Liver (tissue), 9 donors: ENCODE results near the gene CHRNA4. TPM values are rescaled to one million over a fixed set of nuclear protein-coding genes. Genes with fewer than 3 reads are reported as not detected.

Source experiments
- DNase-seq: peaks from one replicate; pipeline ENCODE4 v3.0.0-alpha.2; 2017; ENCODE audit warnings: low spot score
- H3K27ac ChIP-seq, 2 donors: one replicate each; pipeline ENCODE4 v1.7.0; 2013; ENCODE audit warnings: inconsistent platforms in 2 of 2, low read length in 2 of 2, control low read depth in 1 of 2, low read depth in 1 of 2, mild to moderate bottlenecking in 1 of 2
- H3K27me3 ChIP-seq, 4 donors: one replicate each; pipeline versions ENCODE4 v1.6.1 to v1.7.0; 2013; ENCODE audit warnings: low read length in 3 of 4, inconsistent platforms in 1 of 4, mild to moderate bottlenecking in 1 of 4, moderate library complexity in 1 of 4; ENCODE audit not compliant: control insufficient read depth in 4 of 4, insufficient read depth in 4 of 4
- H3K36me3 ChIP-seq, 4 donors: one replicate each; pipeline versions ENCODE4 v1.6.1 to v1.7.0; 2013; ENCODE audit warnings: low read length in 3 of 4, mild to moderate bottlenecking in 3 of 4, low read depth in 1 of 4, moderate library complexity in 1 of 4; ENCODE audit not compliant: control insufficient read depth in 4 of 4, insufficient read depth in 3 of 4
- H3K4me1 ChIP-seq, 4 donors: one replicate each; pipeline versions ENCODE4 v1.6.1 to v1.7.0; 2013; ENCODE audit warnings: low read length in 3 of 4, mild to moderate bottlenecking in 3 of 4, moderate library complexity in 1 of 4; ENCODE audit not compliant: control insufficient read depth in 4 of 4, insufficient read depth in 4 of 4
- H3K4me3 ChIP-seq, 3 donors: one replicate each; pipeline versions ENCODE4 v1.6.1 to v1.7.0; 2013; ENCODE audit warnings: low read length in 3 of 3, control low read depth in 1 of 3, low read depth in 1 of 3, mild to moderate bottlenecking in 1 of 3
- H3K9ac ChIP-seq, 2 donors: one replicate each; pipeline ENCODE4 v1.7.0; 2013; ENCODE audit warnings: low read length in 2 of 2, mild to moderate bottlenecking in 2 of 2, moderate library complexity in 2 of 2, control low read depth in 1 of 2, low read depth in 1 of 2
- H3K9me3 ChIP-seq, 4 donors: one replicate each; pipeline versions ENCODE4 v1.6.1 to v1.7.0; 2013; ENCODE audit warnings: low read length in 3 of 4; ENCODE audit not compliant: control insufficient read depth in 4 of 4
- ATF3 ChIP-seq: IDR thresholded peaks from 2 replicates; pipeline ENCODE4 v1.6.1; 2016; ENCODE audit warnings: antibody characterized with exemption
- CTCF ChIP-seq: fragments of 150-350 bp; IDR thresholded peaks from 2 replicates; pipeline ENCODE4 v1.5.1; 2017; ENCODE audit warnings: improper control_type of control experiment, low read depth, low read length; ENCODE audit not compliant: missing input control
- EGR1 ChIP-seq, 2 donors: IDR thresholded peaks; 2 replicates each; pipeline ENCODE4 v1.6.1; 2016 to 2018; ENCODE audit warnings: antibody characterized with exemption in 2 of 2, low read depth in 2 of 2
- FOXA1 ChIP-seq: IDR thresholded peaks from 2 replicates; pipeline ENCODE4 v1.6.1; 2016; ENCODE audit warnings: antibody characterized with exemption
- FOXA2 ChIP-seq: IDR thresholded peaks from 2 replicates; pipeline ENCODE4 v1.6.1; 2016; ENCODE audit warnings: antibody characterized with exemption
- GABPA ChIP-seq, 2 donors: IDR thresholded peaks in 1 of 2; conservative IDR thresholded peaks in 1 of 2; 2 replicates each; pipeline ENCODE4 v1.6.1; 2016; ENCODE audit warnings: antibody characterized with exemption in 2 of 2, mild to moderate bottlenecking in 1 of 2, moderate library complexity in 1 of 2
- HNF4A ChIP-seq, 2 donors: conservative IDR thresholded peaks; 2 replicates each; pipeline ENCODE4 v1.6.1; 2016; ENCODE audit warnings: antibody characterized with exemption in 2 of 2, mild to moderate bottlenecking in 2 of 2
- HNF4G ChIP-seq: IDR thresholded peaks from 2 replicates; pipeline ENCODE4 v1.6.1; 2016; ENCODE audit warnings: antibody characterized with exemption
- JUND ChIP-seq, 2 donors: IDR thresholded peaks; 2 replicates each; pipeline ENCODE4 v1.6.1; 2016; ENCODE audit warnings: antibody characterized with exemption in 2 of 2
- MAX ChIP-seq: IDR thresholded peaks from 2 replicates; pipeline ENCODE4 v1.6.1; 2016; ENCODE audit warnings: antibody characterized with exemption
- NR2F2 ChIP-seq: IDR thresholded peaks from 2 replicates; pipeline ENCODE4 v1.6.1; 2016; ENCODE audit warnings: antibody characterized with exemption
- RAD21 ChIP-seq, 2 donors: IDR thresholded peaks; 2 replicates each; pipeline ENCODE4 v1.6.1; 2016; ENCODE audit warnings: antibody characterized with exemption in 2 of 2, mild to moderate bottlenecking in 2 of 2
- REST ChIP-seq: IDR thresholded peaks from 2 replicates; pipeline ENCODE4 v1.6.1; 2016; ENCODE audit warnings: antibody characterized with exemption, mild to moderate bottlenecking
- RXRA ChIP-seq, 2 donors: IDR thresholded peaks; 2 replicates each; pipeline ENCODE4 v1.6.1; 2017 to 2018; ENCODE audit warnings: antibody characterized with exemption in 2 of 2, mild to moderate bottlenecking in 1 of 2
- SP1 ChIP-seq: IDR thresholded peaks from 2 replicates; pipeline ENCODE4 v1.6.1; 2018; ENCODE audit warnings: antibody characterized with exemption, mild to moderate bottlenecking
- TAF1 ChIP-seq: conservative IDR thresholded peaks from 2 replicates; pipeline ENCODE4 v1.6.1; 2016; ENCODE audit warnings: antibody characterized with exemption, mild to moderate bottlenecking
- YY1 ChIP-seq: IDR thresholded peaks from 2 replicates; pipeline ENCODE4 v1.6.1; 2016; ENCODE audit warnings: antibody characterized with exemption, mild to moderate bottlenecking
- ZBTB33 ChIP-seq: IDR thresholded peaks from 2 replicates; pipeline ENCODE4 v1.6.1; 2016; ENCODE audit warnings: antibody characterized with exemption
- WGBS: extraction: QIAGEN DNeasy Blood & Tissue Kit; methylation state at CpG from one replicate; pipeline ENCODE4 v1.1.7; 2013; 5-methylcytosine and 5-hydroxymethylcytosine counted together
- polyA plus RNA-seq, 2 donors: library from polyadenylated mRNA; stranded (reverse) in 1 of 2; unstranded in 1 of 2; fragments of 200-250 nt in 1 of 2; fragments of >200 nt in 1 of 2; fragmentation: Nextera tagmentation in 1 of 2; extraction: Ambion mirVana in 1 of 2; gene quantifications; one replicate each; pipeline versions ENCODE4 v1.2.1 to v1.2.3, GENCODE V29; 2013 to 2015
- total RNA-seq, 2 donors: library from RNA; depleted of rRNA; stranded (reverse); fragments of >200 nt; gene quantifications; one replicate each; pipeline ENCODE4 v1.2.3, GENCODE V29; 2014
- donor health status: healthy.
- donor health status: healthy.
- donor health status: healthy.
- donor health status: healthy.
- donor health status: healthy.

Gene CHRNA4
- total and polyA plus RNA-seq, 4 donors, result 3.2 to 23.3 (median 6.4) TPM; not detected in 1

GRCh38 chr20:63322933-63323273 lies 38.2 kb downstream of the CHRNA4 start:
- H3K27ac ChIP-seq, result no peak overlapping the region
- 40% methylated on average over 15 of the region's 15 CpGs for WGBS
- H3K9me3 ChIP-seq, result no peaks in the 10 kb centered on the region
- no peak overlapping the region for H3K9ac ChIP-seq
- no peak overlapping the region for H3K4me3 ChIP-seq
- no peaks in the 10 kb centered on the region for H3K4me1 ChIP-seq
- H3K27me3 ChIP-seq, result no peaks in the 10 kb centered on the region
- H3K36me3 ChIP-seq, result no peaks in the 10 kb centered on the region
- DNase-seq, result no peak
- TF ChIP-seq SP1, result no peak
- no peak for TF ChIP-seq FOXA2
- TF ChIP-seq YY1, result no peak
- TF ChIP-seq CTCF, result no peak
- no peak for TF ChIP-seq JUND (IDR thresholded peaks at IDR 0.05)
- TF ChIP-seq NR2F2, result no peak
- no peak for TF ChIP-seq GABPA (IDR thresholded peaks at IDR 0.05 in 1 of 2, conservative IDR thresholded peaks at IDR 0.05 in 1 of 2)
- TF ChIP-seq ZBTB33, result no peak
- no peak for TF ChIP-seq RXRA (IDR thresholded peaks at IDR 0.05)
- no peak for TF ChIP-seq ATF3
- no peak for TF ChIP-seq RAD21 (IDR thresholded peaks at IDR 0.05)
- no peak for TF ChIP-seq EGR1 (IDR thresholded peaks at IDR 0.05; ENCODE audit: low read depth in 2 of 2)
- no peak for TF ChIP-seq HNF4G
- TF ChIP-seq MAX, result no peak
- TF ChIP-seq REST, result no peak
- no peak for TF ChIP-seq TAF1
- no peak for TF ChIP-seq HNF4A (conservative IDR thresholded peaks at IDR 0.05)
- TF ChIP-seq FOXA1, result no peak
